ENCODE measurements around the gene PCCA.

The PCCA gene

DNA sequence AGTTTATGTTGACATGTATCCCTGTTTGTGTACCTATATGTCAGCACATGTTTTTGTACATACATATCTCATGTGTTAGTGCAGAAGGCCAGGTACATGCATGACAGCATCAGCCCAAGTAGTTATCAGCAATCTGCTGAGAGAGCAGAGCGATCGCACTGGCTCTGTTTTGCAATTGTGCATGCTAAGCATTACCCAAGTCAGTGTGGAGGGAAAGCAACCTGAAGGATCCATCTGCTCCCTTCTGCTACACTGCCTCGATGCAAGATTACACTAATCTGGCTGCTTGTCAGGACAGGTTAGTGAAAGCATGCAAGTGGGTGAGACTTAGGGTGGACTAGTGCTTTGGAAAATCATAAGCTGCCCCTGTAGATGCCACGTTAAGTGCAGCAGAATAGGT is 211.8 kb downstream of the PCCA start:
- H3K27me3 ChIP-seq (replicated peaks) = no peaks in the 10 kb centered on the region
- H3K4me3 ChIP-seq (ENCODE audit: low read depth, low read length) = no peak overlapping the region
- in situ Hi-C loops (cut with HindIII; ENCODE audit: low pct_ligation_motif_present, low sequenced_read_pairs) = no loop called here
- no peak overlapping the region for H3K27ac ChIP-seq
- DNase-seq = no peak
- H3K36me3 ChIP-seq (replicated peaks) = no peaks in the 10 kb centered on the region
- TF ChIP-seq, protein P1, sequence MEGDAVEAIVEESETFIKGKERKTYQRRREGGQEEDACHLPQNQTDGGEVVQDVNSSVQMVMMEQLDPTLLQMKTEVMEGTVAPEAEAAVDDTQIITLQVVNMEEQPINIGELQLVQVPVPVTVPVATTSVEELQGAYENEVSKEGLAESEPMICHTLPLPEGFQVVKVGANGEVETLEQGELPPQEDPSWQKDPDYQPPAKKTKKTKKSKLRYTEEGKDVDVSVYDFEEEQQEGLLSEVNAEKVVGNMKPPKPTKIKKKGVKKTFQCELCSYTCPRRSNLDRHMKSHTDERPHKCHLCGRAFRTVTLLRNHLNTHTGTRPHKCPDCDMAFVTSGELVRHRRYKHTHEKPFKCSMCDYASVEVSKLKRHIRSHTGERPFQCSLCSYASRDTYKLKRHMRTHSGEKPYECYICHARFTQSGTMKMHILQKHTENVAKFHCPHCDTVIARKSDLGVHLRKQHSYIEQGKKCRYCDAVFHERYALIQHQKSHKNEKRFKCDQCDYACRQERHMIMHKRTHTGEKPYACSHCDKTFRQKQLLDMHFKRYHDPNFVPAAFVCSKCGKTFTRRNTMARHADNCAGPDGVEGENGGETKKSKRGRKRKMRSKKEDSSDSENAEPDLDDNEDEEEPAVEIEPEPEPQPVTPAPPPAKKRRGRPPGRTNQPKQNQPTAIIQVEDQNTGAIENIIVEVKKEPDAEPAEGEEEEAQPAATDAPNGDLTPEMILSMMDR (IDR thresholded peaks at IDR 0.05; ENCODE audit: low read depth, low read length, missing control alignments) = no peak

DNA sequence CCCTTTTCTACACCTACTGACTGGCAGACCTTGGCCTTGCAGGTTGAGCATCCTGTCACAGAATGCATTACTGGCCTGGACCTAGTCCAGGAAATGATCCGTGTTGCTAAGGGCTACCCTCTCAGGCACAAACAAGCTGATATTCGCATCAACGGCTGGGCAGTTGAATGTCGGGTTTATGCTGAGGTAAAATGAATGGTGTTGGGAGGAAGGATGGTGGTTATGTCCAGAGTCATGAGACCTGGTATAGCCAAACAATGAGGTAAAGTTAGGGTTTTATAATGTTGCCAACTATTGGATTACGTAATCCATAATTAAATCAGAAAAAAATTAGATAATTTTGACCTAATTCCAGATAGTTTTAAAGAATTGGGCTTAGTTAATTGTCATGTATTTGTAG is 212.5 kb downstream of the PCCA start:
- Histone ChIP-seq H3K27me3 (replicated peaks) (no peaks in the 10 kb centered on the region), H3K27ac (no peak overlapping the region), H3K4me3 (ENCODE audit: low read depth, low read length) (no peak overlapping the region), H3K36me3 (replicated peaks) (no peaks in the 10 kb centered on the region)
- TF ChIP-seq, protein P1 (IDR thresholded peaks at IDR 0.05; ENCODE audit: low read depth, low read length, missing control alignments) = no peak
- DNase-seq = no peak
- in situ Hi-C loops (cut with HindIII; ENCODE audit: low pct_ligation_motif_present, low sequenced_read_pairs) = no loop called here

DNA sequence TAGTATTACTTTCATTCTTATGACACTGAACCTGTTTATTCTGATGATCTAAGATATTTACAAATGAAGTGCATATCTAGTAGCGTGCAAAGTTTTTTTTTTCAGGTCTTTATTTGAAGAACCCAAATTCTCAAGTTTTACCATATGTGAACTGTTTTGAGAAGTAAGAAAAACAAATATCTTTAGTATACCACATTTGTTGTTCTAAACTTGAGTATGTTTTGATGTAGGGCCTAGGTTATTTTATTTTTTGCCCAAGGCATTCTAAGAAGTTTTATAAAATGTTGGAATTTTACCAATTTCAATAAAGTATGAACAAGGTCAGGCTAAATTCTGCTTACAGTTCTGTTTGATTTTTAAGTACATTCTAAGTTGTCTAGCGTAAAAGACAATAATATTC is 213.5 kb downstream of the PCCA start:
- TF ChIP-seq, protein P1 (IDR thresholded peaks at IDR 0.05; ENCODE audit: low read depth, low read length, missing control alignments) = no peak
- H3K36me3 ChIP-seq (replicated peaks) = no peaks in the 10 kb centered on the region
- H3K27ac ChIP-seq = no peak overlapping the region
- H3K27me3 ChIP-seq (replicated peaks) = no peaks in the 10 kb centered on the region
- H3K4me3 ChIP-seq (ENCODE audit: low read depth, low read length) = no peak overlapping the region
- DNase-seq = no peak
- in situ Hi-C loops (cut with HindIII; ENCODE audit: low pct_ligation_motif_present, low sequenced_read_pairs) = no loop called here

DNA sequence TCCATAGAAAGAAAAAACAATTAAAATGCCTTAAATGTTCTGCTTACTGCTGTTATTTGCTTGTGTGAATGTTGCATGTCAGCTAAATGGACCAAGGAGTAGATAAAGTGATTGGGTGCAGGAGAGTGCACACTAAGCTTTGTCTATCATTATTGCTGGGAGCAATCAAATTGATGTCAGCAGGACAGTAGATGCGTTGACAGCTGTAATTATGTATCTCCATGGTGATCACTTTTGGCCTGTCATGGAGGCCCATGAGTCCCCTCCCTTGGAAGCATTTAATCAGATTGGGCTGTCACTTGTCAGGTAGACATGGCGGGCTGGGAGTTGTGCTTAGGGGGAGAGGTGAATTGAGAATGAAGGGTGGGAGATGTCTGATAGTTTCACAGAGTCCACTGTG is 215.3 kb downstream of the PCCA start:
- Histone ChIP-seq H3K4me3 (ENCODE audit: low read depth, low read length) (no peak overlapping the region), H3K27me3 (replicated peaks) (no peaks in the 10 kb centered on the region), H3K27ac (no peak overlapping the region), H3K36me3 (replicated peaks) (no peaks in the 10 kb centered on the region)
- TF ChIP-seq, protein P1 (IDR thresholded peaks at IDR 0.05; ENCODE audit: low read depth, low read length, missing control alignments) = no peak
- DNase-seq = no peak
- in situ Hi-C loops (cut with HindIII; ENCODE audit: low pct_ligation_motif_present, low sequenced_read_pairs) = no loop called here

DNA sequence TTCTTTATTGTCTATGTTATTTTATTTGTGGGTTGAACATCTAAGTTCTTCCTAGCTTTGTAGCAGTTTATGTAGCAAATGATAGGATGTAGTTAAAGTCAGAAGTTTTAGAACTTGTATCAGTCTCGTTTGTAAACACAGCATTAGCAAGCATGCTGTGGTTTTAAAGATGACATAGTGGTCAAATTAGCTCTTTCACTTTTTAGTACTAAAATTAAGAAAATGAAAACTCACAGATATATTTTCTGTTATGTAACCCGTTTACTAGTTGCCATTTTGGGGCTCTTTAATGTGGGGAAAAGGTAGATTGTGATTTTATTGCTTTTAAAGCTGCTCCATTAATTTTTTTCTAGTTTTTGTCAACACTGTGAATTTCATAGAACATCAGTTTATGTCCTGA is 216.5 kb downstream of the PCCA start:
- H3K4me3 ChIP-seq (ENCODE audit: low read depth, low read length) = no peak overlapping the region
- H3K27me3 ChIP-seq (replicated peaks) = no peaks in the 10 kb centered on the region
- no peaks in the 10 kb centered on the region for H3K36me3 ChIP-seq (replicated peaks)
- in situ Hi-C loops (cut with HindIII; ENCODE audit: low pct_ligation_motif_present, low sequenced_read_pairs) = no loop called here
- TF ChIP-seq, protein P1 (IDR thresholded peaks at IDR 0.05; ENCODE audit: low read depth, low read length, missing control alignments) = no peak
- no peak for DNase-seq
- H3K27ac ChIP-seq = no peak overlapping the region

DNA sequence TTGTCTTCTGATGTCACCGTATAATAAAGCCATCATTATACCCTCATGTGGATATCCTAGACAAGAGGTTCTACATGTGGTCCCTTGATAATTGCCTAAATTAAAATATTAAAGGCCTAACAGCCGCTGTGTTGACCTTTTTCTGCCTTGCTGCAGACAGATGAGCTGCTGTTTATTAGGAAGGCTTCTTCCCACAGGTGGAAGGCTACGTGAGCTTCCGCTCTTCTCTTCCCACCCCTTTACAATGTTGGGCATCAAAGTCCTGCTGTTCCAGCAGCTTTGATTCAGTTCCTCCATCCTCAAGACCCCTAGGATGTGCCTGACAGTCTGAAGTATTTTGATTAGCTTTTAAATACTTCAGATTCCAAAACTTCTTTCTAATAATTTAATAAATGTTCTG is 217.1 kb downstream of the PCCA start:
- TF ChIP-seq, protein P1 (IDR thresholded peaks at IDR 0.05; ENCODE audit: low read depth, low read length, missing control alignments) = no peak
- no peak overlapping the region for H3K4me3 ChIP-seq (ENCODE audit: low read depth, low read length)
- in situ Hi-C loops (cut with HindIII; ENCODE audit: low pct_ligation_motif_present, low sequenced_read_pairs) = no loop called here
- no peak for DNase-seq
- no peaks in the 10 kb centered on the region for H3K27me3 ChIP-seq (replicated peaks)
- no peaks in the 10 kb centered on the region for H3K36me3 ChIP-seq (replicated peaks)
- no peak overlapping the region for H3K27ac ChIP-seq

Data from brain microvascular endothelial cell (primary cell).